ENCODE results near the gene TXLNG.

- no peak for TF ChIP-seq CTCF (conservative IDR thresholded peaks at IDR 0.05; ENCODE audit: low read depth, low read length)
- peak; percentile 84 for TF ChIP-seq CEBPB (IDR thresholded peaks at IDR 0.05; ENCODE audit: low read depth, low read length)
- TF ChIP-seq BHLHE40 (IDR thresholded peaks at IDR 0.05; ENCODE audit: low read depth, low read length): no peak
- TF ChIP-seq POLR2A (IDR thresholded peaks at IDR 0.05; ENCODE audit: low read depth, low read length): no peak
- no peak for TF ChIP-seq SMC3 (IDR thresholded peaks at IDR 0.05; ENCODE audit: low read depth, low read length)
- TF ChIP-seq ELK1 (IDR thresholded peaks at IDR 0.05; ENCODE audit: borderline replicate concordance, low read depth, low read length): no peak
- TF ChIP-seq FOS (IDR thresholded peaks at IDR 0.05; ENCODE audit: low read depth, low read length): no peak
Observed at GRCh38 chrX:16828124-16828908, 42.0 kb downstream of the TXLNG start.

Measured in IMR-90 (cell line).